K562 (cell line): Measurements from ENCODE around the gene KLHL18. TPM values are rescaled to one million over a fixed set of nuclear protein-coding genes. Genes with fewer than 3 reads are reported as not detected.
A peak's percentile ranks its signal among the peaks of the same experiment; 100 is the strongest.

Experiments used
- ETS1 ChIP-seq: conservative IDR thresholded peaks from 2 replicates; pipeline ENCODE4 v1.6.1; 2011; ENCODE audit warnings: low read depth, mild to moderate bottlenecking, low read length; ENCODE audit not compliant: control insufficient read depth
- FOXK2 ChIP-seq, 2 experiments: fragments of 450-650 bp; IDR thresholded peaks in 1 of 2; conservative IDR thresholded peaks in 1 of 2; 2 replicates each; pipeline ENCODE4 v1.6.1; 2016; ENCODE audit warnings: low read depth in 2 of 2, mild to moderate bottlenecking in 1 of 2
- ID3 ChIP-seq, 2 experiments: fragments of 250-450 bp in 1 of 2; fragments of 450-650 bp in 1 of 2; sonication (Bioruptor Pico) in 1 of 2; IDR thresholded peaks; 2 replicates each; pipeline versions ENCODE4 v1.6.1 to v1.8.0; 2016 to 2021; ENCODE audit warnings: mild to moderate bottlenecking in 2 of 2, moderate library complexity in 2 of 2, missing compliant biosample characterization in 1 of 2, missing genetic modification characterization in 1 of 2
- L3MBTL2 ChIP-seq: fragments of 450-650 bp; IDR thresholded peaks from 2 replicates; pipeline ENCODE4 v1.6.1; 2016; ENCODE audit warnings: mild to moderate bottlenecking, moderate library complexity
- REST ChIP-seq, 2 experiments: fragments of 450-650 bp; formaldehyde crosslinking in 1 of 2; IDR thresholded peaks; 2 replicates each; pipeline versions ENCODE4 v1.4.0 to v1.6.1; 2014 to 2020; ENCODE audit warnings: mild to moderate bottlenecking in 2 of 2, borderline replicate concordance in 1 of 2, low read depth in 1 of 2
- RHOXF2B ChIP-seq: fragments of 250-450 bp; sonication (Bioruptor Pico); conservative IDR thresholded peaks from 2 replicates; pipeline ENCODE4 v1.5.1; 2021
- ZBTB26 ChIP-seq: fragments of 450-650 bp; formaldehyde crosslinking; IDR thresholded peaks from 2 replicates; pipeline ENCODE4 v1.4.0; 2022; ENCODE audit warnings: missing genetic modification characterization
- ZNF232 ChIP-seq: sonication (generic); formaldehyde crosslinking; IDR thresholded peaks from 2 replicates; pipeline ENCODE4 v1.8.0; 2022; ENCODE audit warnings: mild to moderate bottlenecking, missing genetic modification reagents
- ZNF444 ChIP-seq: fragments of 250-450 bp; sonication (Bioruptor Pico); IDR thresholded peaks from 2 replicates; pipeline ENCODE4 v1.4.0; 2020; ENCODE audit warnings: mild to moderate bottlenecking, moderate library complexity
- ZNF707 ChIP-seq: fragments of 250-450 bp; sonication (Bioruptor Pico); conservative IDR thresholded peaks from 2 replicates; pipeline ENCODE4 v1.8.0; 2022; ENCODE audit warnings: inconsistent platforms, mild to moderate bottlenecking, moderate library complexity
- ZNF766 ChIP-seq: fragments of 200-800 bp; sonication (Bioruptor generic); conservative IDR thresholded peaks from 2 replicates; pipeline ENCODE4 v1.6.1; 2016; ENCODE audit warnings: missing genetic modification characterization, missing compliant biosample characterization
- ZSCAN32 ChIP-seq: fragments of 450-650 bp; formaldehyde crosslinking; IDR thresholded peaks from 2 replicates; pipeline ENCODE4 v1.4.0; 2020; ENCODE audit warnings: mild to moderate bottlenecking, moderate library complexity
- polyA plus RNA-seq, 8 experiments: library from polyadenylated mRNA; depleted of rRNA in 4 of 8; stranded (reverse) in 5 of 8; unstranded in 3 of 8; fragments of >200 nt; fragmentation: Nextera tagmentation in 2 of 8; fragmentation: Illumina TruSeq in 1 of 8; extraction: Ambion mirVana in 2 of 8; extraction: Trizol in 1 of 8; gene quantifications; 2 replicates each; pipeline versions ENCODE4 v1.2.1 to v1.2.3, GENCODE V29; 2011 to 2014; ENCODE audit warnings: inconsistent platforms in 1 of 8, missing spikeins in 1 of 8
- total RNA-seq, 7 experiments: library from RNA; depleted of rRNA in 6 of 7; stranded (reverse); fragments of >200 nt in 6 of 7; fragmentation: Illumina TruSeq in 2 of 7; extraction: Trizol in 2 of 7; gene quantifications; 2 replicates each; pipeline versions ENCODE4 v1.2.1 to v1.2.3, GENCODE V29; 2011 to 2021; ENCODE audit warnings: low replicate concordance in 1 of 7

KLHL18 gene
- total and polyA plus RNA-seq, 9 of the 15 experiments (the other 6 are each of a cell fraction or from before 2014, with no cell fraction given): 26.7 to 97.5 (median 48.7) TPM

GRCh38 chr3:47380601-47381316 is 98.0 kb downstream of the KLHL18 start, which contains the start of gene PTPN23 (continued):
- TF ChIP-seq ZNF707: no peak; the same call in 1 of the 2 replicates
- TF ChIP-seq ZNF444: 0 out of 2 replicates have a peak, but pooled peaks have one; percentile 17
- no peak for TF ChIP-seq ZSCAN32 (CRISPR knock-in tag)
- peak; percentile 67; the same call in 1 of the 2 replicates for TF ChIP-seq ZBTB26
- no peak; the same call in 1 of the 2 replicates for TF ChIP-seq RHOXF2B (CRISPR knock-in tag)
- TF ChIP-seq REST (IDR thresholded peaks at IDR 0.05; ENCODE audit: borderline replicate concordance): peak; percentile 60; the same call in 1 of the 2 replicates
- TF ChIP-seq REST (CRISPR knock-in tag; IDR thresholded peaks at IDR 0.05; ENCODE audit: low read depth): peak; percentile 74; the same call in 1 of the 2 replicates
- peak; percentile 79 for TF ChIP-seq L3MBTL2
- peak; percentile 91 for TF ChIP-seq ETS1
- 0 out of 2 replicates have a peak, but pooled peaks have one; percentile 24 for TF ChIP-seq ZNF766 (CRISPR knock-in tag)
- TF ChIP-seq ID3 (CRISPR knock-in tag; IDR thresholded peaks at IDR 0.05): no peak
- peak; percentile 81 for TF ChIP-seq ID3 (tag; IDR thresholded peaks at IDR 0.05)
- peak; percentile 27 to 65; a peak in 2 of 4 replicates for TF ChIP-seq FOXK2 (conservative IDR thresholded peaks at IDR 0.05 in 1 of 2, IDR thresholded peaks at IDR 0.05 in 1 of 2; ENCODE audit: low read depth in 2 of 2)
- TF ChIP-seq ZNF232 (CRISPR knock-in tag): no peak; the same call in 1 of the 2 replicates
